Adrenal gland (tissue), 12 donors: ENCODE measurements around the gene EDARADD. TPM values are rescaled to one million over a fixed set of nuclear protein-coding genes. Genes with fewer than 3 reads are reported as not detected.
A peak's percentile ranks its signal among the peaks of the same experiment; 100 is the strongest.
"Not testable (repeated sequence)": the region's sequence is repeated elsewhere in the genome, so short reads cannot be mapped to it uniquely, and the experiment has no call there.

ENCODE experiments used
- DNase-seq, 7 donors: peaks; one replicate each; pipeline ENCODE4 v3.0.0-alpha.2; 2019 to 2020
- H3K27ac ChIP-seq, 5 donors: fragments of 200-600 bp; sonication (generic) in 4 of 5; 1 replicate in 3 of 5; 2 replicates in 2 of 5; pipeline versions ENCODE4 v1.5.1 to v1.8.0; 2016 to 2020; ENCODE audit warnings: mild to moderate bottlenecking in 1 of 5
- H3K27me3 ChIP-seq: fragments of 200-600 bp; 2 replicates; pipeline ENCODE4 v1.8.0; 2021
- H3K36me3 ChIP-seq, 2 donors: fragments of 200-600 bp; replicated peaks in 1 of 2; 1 replicate in 1 of 2; 2 replicates in 1 of 2; pipeline versions ENCODE4 v1.5.1 to v1.8.0; 2018 to 2022
- H3K4me1 ChIP-seq, 2 donors: fragments of 200-600 bp; replicated peaks in 1 of 2; 1 replicate in 1 of 2; 2 replicates in 1 of 2; pipeline versions ENCODE4 v1.5.1 to v1.8.0; 2018 to 2021
- H3K4me3 ChIP-seq, 4 donors: fragments of 200-600 bp; sonication (generic) in 3 of 4; one replicate each; pipeline ENCODE4 v1.5.1; 2016 to 2018
- H3K9me3 ChIP-seq, 3 donors: fragments of 200-600 bp; sonication (generic) in 1 of 3; replicated peaks in 1 of 3; 1 replicate in 2 of 3; 2 replicates in 1 of 3; pipeline versions ENCODE4 v1.5.1 to v1.8.0; 2016 to 2021
- POLR2A ChIP-seq, 2 donors: fragments of 450-650 bp; IDR thresholded peaks; one replicate each; pipeline ENCODE4 v1.6.1; 2017; ENCODE audit warnings: antibody characterized with exemption in 2 of 2, mild to moderate bottlenecking in 2 of 2, moderate library complexity in 1 of 2
- WGBS, 4 donors: extraction: QIAGEN DNeasy Blood & Tissue Kit in 2 of 4; methylation state at CpG; one replicate each; pipeline versions ENCODE4 v1.1.5 to v1.1.7; 2013 to 2017; 5-methylcytosine and 5-hydroxymethylcytosine counted together
- intact Hi-C, 2 donors: fragments of 100-400 bp; cut with DNase I; formaldehyde crosslinking; loops; one replicate each; pipeline versions ENCODE4 v1.14.1 to v1.15.0; 2022 to 2023
- polyA plus RNA-seq, 3 donors: library from polyadenylated mRNA; stranded (reverse); fragments of 200-250 nt in 2 of 3; fragments of 350-450 nt in 1 of 3; fragmentation: Illumina TruSeq in 1 of 3; extraction: RNeasy Lipid Tissue Mini Kit (QIAGEN cat#74804) in 1 of 3; gene quantifications; one replicate each; pipeline ENCODE4 v1.2.3, GENCODE V29; 2013 to 2014
- total RNA-seq, 9 donors: library from RNA; depleted of rRNA in 4 of 9; stranded (reverse); fragments of >200 nt in 4 of 9; fragments of 120-200 nt in 1 of 9; fragmentation: NEBNext Ultra II Directional in 1 of 9; extraction: Animal tissue kit (Norgen Biotek cat#: 25700) in 1 of 9; gene quantifications; one replicate each; pipeline versions ENCODE4 v1.1.0 to v1.2.4, GENCODE V29; 2013 to 2023
- TF ChIP-seq, protein P1 (sequence below), 6 experiments: fragments of 450-650 bp in 4 of 6; fragments of 200-600 bp in 2 of 6; sonication (generic) in 1 of 6; IDR thresholded peaks; 1 replicate in 5 of 6; 2 replicates in 1 of 6; pipeline versions ENCODE4 v1.5.1 to v1.8.0; 2016 to 2021; ENCODE audit warnings: antibody characterized with exemption in 6 of 6, mild to moderate bottlenecking in 2 of 6, moderate library complexity in 1 of 6
- donor health status: healthy with polysubstance abuse.
- donor health status: Bipolar disorder and iron deficiency.
- donor health status: DM: yes; HTN: yes; CAD: no.
- donor health status: DM: no; HTN: no; CAD: no.
- donor health status: DM: no; HTN: no; CAD: no.
- donor health status: DM: yes; HTN: yes; CAD: no.

Gene EDARADD
- total and polyA plus RNA-seq, 12 donors: 0.03 to 1.2 (median 0.27) TPM; not detected in 1

DNA sequence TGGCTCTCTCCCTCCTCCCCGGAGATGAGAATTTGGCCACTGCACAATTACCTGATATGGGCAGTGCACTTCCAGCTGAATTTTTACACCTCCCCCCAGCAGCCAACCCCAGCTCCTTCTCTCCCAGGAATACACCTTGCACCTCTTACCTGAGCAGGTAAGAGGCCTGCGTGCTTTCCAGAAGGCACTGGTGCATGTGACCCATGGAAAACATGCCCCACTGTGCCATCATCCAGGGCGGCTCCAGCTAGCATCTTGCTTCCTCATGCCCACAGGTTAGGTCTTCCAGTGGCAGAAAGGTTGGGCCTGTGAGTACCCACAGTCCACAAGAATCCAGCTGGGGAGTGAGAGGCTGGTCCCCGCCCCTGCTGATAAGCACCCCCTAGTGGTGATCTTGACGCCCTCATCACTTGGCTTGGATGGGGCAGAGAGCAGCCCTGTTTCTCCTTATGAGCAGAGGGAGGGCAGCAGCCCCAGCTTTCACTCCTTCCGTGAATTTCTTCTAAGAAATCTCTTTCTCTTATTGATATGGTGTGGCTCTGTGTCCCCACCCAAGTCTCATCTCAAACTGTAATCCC is 57.8 kb downstream of the EDARADD start:
- no peaks in the 10 kb centered on the region for H3K9me3 ChIP-seq
- intact Hi-C loops: no loop called here
- no peak overlapping the region for H3K4me3 ChIP-seq
- no peak for TF ChIP-seq POLR2A (IDR thresholded peaks at IDR 0.05)
- TF ChIP-seq, protein P1, sequence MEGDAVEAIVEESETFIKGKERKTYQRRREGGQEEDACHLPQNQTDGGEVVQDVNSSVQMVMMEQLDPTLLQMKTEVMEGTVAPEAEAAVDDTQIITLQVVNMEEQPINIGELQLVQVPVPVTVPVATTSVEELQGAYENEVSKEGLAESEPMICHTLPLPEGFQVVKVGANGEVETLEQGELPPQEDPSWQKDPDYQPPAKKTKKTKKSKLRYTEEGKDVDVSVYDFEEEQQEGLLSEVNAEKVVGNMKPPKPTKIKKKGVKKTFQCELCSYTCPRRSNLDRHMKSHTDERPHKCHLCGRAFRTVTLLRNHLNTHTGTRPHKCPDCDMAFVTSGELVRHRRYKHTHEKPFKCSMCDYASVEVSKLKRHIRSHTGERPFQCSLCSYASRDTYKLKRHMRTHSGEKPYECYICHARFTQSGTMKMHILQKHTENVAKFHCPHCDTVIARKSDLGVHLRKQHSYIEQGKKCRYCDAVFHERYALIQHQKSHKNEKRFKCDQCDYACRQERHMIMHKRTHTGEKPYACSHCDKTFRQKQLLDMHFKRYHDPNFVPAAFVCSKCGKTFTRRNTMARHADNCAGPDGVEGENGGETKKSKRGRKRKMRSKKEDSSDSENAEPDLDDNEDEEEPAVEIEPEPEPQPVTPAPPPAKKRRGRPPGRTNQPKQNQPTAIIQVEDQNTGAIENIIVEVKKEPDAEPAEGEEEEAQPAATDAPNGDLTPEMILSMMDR (IDR thresholded peaks at IDR 0.05): peak in 3 of 6 experiments; percentile 29 to 42 (median 32)
- no peak overlapping the region for H3K27ac ChIP-seq
- peak in 4 of 7 donors; percentile 11 to 24 (median 22) for DNase-seq
- H3K4me1 ChIP-seq: no peaks in the 10 kb centered on the region
- WGBS, 4 donors: 70 to 76% (median 75%) methylated on average over 4 to 6 of the region's 6 CpGs
- H3K27me3 ChIP-seq: no peaks in the 10 kb centered on the region
- no peaks in the 10 kb centered on the region for H3K36me3 ChIP-seq

DNA sequence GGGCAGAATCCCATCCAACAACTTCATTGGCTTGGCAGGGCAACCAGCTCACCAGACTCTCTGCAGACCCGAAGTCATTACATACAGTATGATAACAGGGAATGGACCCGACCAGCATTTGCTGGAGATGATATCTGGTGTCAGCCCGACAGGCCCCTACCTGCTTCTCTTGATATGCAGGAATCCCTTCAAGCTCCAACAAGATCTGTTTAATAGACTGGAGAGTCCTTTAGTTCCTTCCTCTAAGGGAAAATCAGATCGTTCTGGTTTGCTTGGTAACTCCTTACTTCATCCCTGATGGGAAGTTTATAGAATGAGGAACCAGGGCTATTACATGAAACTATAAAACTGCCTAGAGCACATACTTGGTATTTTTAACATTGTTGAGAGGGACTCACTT is 61.2 kb downstream of the EDARADD start:
- no peak for TF ChIP-seq POLR2A (IDR thresholded peaks at IDR 0.05)
- H3K27me3 ChIP-seq: no peaks in the 10 kb centered on the region
- H3K36me3 ChIP-seq: no peaks in the 10 kb centered on the region
- intact Hi-C loops: no loop called here
- 73 to 92% (median 79%) methylated on average over 4 of the region's 4 CpGs for WGBS, 4 donors
- H3K9me3 ChIP-seq: no peaks in the 10 kb centered on the region
- H3K4me3 ChIP-seq: no peak overlapping the region
- H3K27ac ChIP-seq: no peak overlapping the region
- no peak for DNase-seq
- H3K4me1 ChIP-seq: no peaks in the 10 kb centered on the region

DNA sequence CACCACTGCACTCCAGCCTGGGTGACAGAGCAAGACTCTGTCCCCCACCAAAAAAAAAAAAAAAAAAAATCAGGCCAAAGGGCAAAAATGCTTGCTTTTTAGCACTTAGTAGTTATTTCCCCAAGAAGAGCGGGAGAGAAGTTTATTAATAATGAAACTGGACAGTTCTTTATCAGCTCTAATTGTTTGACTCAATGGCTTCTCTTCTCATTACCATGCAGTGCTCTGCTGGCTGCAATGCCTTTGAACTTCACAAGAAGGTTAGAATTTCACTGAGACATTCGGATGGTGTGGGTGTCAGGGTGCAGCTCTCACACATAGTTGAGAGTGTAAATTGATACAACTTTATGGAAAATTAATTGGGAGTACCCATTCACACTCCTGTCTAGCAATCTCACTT is 63.7 kb downstream of the EDARADD start:
- no peak for DNase-seq
- no peak for TF ChIP-seq POLR2A (IDR thresholded peaks at IDR 0.05)
- TF ChIP-seq, protein P1 (IDR thresholded peaks at IDR 0.05): no peak
- no peaks in the 10 kb centered on the region for H3K4me1 ChIP-seq
- no peaks in the 10 kb centered on the region for H3K9me3 ChIP-seq
- no peaks in the 10 kb centered on the region for H3K36me3 ChIP-seq
- H3K27ac ChIP-seq: no peak overlapping the region
- no peaks in the 10 kb centered on the region for H3K27me3 ChIP-seq
- no peak overlapping the region for H3K4me3 ChIP-seq
- intact Hi-C loops: no loop called here
- WGBS, 4 donors: 52 to 87% (median 79%) methylated on average over 2 of the region's 2 CpGs

DNA sequence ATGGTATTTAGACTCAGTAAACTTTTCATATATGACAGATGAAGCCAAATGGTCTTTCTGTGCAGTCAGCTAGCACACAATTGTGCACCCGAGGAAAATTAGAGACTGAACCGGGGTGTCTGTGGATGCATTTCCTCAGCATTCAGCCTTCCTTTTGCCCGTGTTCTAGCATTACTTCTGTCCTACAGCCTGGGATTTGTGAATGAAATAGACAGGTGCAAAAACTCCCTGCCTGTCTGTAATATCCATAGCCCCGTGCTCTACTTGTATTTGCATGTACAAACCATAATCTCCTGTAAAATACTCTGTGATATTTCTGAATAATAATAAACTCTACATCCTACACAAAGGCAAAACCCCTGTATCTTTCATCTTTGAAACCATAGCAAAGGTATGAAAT is 64.9 kb downstream of the EDARADD start:
- Histone ChIP-seq H3K36me3 (no peaks in the 10 kb centered on the region), H3K27ac (no peak overlapping the region), H3K9me3 (no peaks in the 10 kb centered on the region), H3K4me1 (no peaks in the 10 kb centered on the region), H3K4me3 (no peak overlapping the region), H3K27me3 (no peaks in the 10 kb centered on the region)
- whole genome bisulfite sequencing, 4 donors: 75 to 90% (median 77%) methylated on average over 4 of the region's 4 CpGs
- intact Hi-C loops: no loop called here
- TF ChIP-seq, protein P1 (IDR thresholded peaks at IDR 0.05): no peak
- TF ChIP-seq POLR2A (IDR thresholded peaks at IDR 0.05): no peak
- no peak for DNase-seq

DNA sequence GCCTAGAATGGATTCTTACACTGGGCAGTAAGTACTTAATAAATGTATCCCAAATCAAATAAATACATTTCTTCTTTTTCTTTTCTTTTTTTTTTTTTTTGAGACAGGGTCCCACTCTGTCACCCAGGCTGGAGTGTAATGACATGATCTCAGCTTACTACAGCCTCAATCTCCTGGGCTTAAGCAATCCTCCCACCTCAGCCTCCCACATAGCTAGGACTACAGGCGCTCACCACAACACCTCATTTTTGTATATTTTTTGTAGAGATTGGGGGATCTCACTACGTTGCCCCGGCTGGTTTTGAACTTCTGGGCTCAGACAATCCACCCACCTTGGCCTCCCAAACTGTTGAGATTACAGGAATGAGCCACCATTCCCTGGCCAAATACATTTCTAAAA is 66.0 kb downstream of the EDARADD start:
- Histone ChIP-seq H3K27me3 (no peaks in the 10 kb centered on the region), H3K9me3 (no peaks in the 10 kb centered on the region), H3K4me3 (no peak overlapping the region), H3K36me3 (no peaks in the 10 kb centered on the region), H3K4me1 (no peaks in the 10 kb centered on the region), H3K27ac (no peak overlapping the region)
- no peak for TF ChIP-seq POLR2A (IDR thresholded peaks at IDR 0.05)
- TF ChIP-seq, protein P1 (IDR thresholded peaks at IDR 0.05): no peak
- intact Hi-C loops: no loop called here
- DNase-seq: no peak
- 84 to 94% (median 91%) methylated on average over 3 of the region's 3 CpGs for WGBS, 4 donors

DNA sequence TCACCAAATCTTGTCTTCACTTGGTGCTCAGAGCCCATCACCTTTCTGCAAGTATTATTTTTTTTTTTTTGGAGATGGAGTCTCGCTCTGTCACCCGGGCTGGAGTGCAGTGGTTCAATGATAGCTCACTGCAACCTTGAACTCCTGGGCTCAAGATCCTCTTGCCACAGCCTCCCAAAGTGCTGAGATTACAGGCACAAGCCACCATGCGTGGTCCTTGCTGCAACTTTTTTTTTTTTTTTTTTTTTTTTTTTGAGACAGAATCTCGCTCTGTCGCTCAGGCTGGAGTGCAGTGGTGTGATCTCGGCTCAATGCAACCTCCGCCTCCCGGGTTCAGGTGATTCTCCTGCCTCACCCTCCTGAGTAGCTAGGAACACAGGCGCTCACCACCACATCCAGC is 70.1 kb downstream of the EDARADD start:
- H3K27ac ChIP-seq, H3K27me3 ChIP-seq, H3K4me1 ChIP-seq, H3K36me3 ChIP-seq, DNase-seq, H3K4me3 ChIP-seq, H3K9me3 ChIP-seq, intact Hi-C loops: not testable (repeated sequence)
- WGBS, 4 donors: 90 to 94% (median 93%) methylated on average over 8 to 9 of the region's 9 CpGs
